ENCODE data around the gene DNAH12. TPM values are rescaled to one million over a fixed set of nuclear protein-coding genes. Genes with fewer than 3 reads are reported as not detected.

DNAH12 gene
- total and polyA plus RNA-seq, 2 experiments from 2014 or later: 0.11 to 0.54 TPM

DNA sequence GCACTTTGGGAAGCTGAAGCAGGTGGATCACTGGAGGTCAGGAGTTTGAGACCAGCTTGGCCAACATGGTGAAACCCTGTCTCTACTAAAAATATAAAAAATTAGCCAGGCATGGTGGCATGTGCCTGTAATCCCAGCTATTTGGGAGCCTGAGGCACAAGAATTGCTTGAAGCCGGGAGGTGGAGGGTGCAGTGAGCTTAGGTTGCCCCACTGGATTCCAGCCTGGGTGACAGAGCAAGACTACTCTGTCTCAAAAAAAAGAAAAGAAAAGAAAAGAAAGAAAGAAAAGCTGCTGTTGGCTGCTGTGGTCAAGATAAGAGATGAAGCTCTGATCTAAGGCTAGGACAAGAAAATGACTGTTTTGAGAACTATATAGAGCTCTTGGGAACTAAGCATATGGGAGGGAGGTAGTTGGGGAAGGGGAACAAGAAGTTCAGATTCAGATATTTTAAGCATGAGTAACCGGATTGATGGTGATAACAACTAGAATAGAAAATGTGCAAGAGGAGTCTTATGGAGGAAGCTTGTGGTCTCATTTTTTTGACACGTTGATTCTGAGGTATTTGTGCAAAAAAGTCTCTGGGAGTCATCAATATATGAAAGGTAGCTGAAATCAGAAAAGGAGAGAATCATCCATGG is 25.7 kb downstream of the DNAH12 start:
- 31 to 34% methylated on average over 3 of the region's 3 CpGs for WGBS, 2 experiments (ENCODE audit: low coverage in 1 of 2, low lambda C conversion rate in 2 of 2, missing lambda C conversion rate in 2 of 2)
- in situ Hi-C loops (cut with MboI): no loop called here
- DNase-seq: peak; percentile 12
- Histone ChIP-seq H3F3A (ENCODE audit: insufficient read depth) (no peaks in the 10 kb centered on the region), H3K4me2 (ENCODE audit: unreplicated experiment) (peak overlapping the region; percentile 25), H3K4me1 (ENCODE audit: insufficient read depth) (peaks cover 12% of the 10 kb centered on the region), H3K27ac (no peak overlapping the region), H3K36me3 (ENCODE audit: low read depth) (no peaks in the 10 kb centered on the region), H3K9me3 (ENCODE audit: low read depth) (no peaks in the 10 kb centered on the region), H3K9me2 (ENCODE audit: insufficient read depth) (no peaks in the 10 kb centered on the region), H3K4me3 (no peak overlapping the region), H2AFZ (no peak overlapping the region), H3K27me3 (replicated peaks; ENCODE audit: insufficient read depth) (no peaks in the 10 kb centered on the region), H4K20me1 (ENCODE audit: insufficient read depth) (no peaks in the 10 kb centered on the region), H3K79me2 (ENCODE audit: insufficient read depth) (no peaks in the 10 kb centered on the region), H3K9ac (no peak overlapping the region)
- TF ChIP-seq EZH2 (IDR thresholded peaks at IDR 0.05; ENCODE audit: insufficient read depth, poor library complexity, severe bottlenecking) (no peak), EZH2phosphoT487 (IDR thresholded peaks at IDR 0.05; ENCODE audit: insufficient read depth, low read depth) (no peak)

DNA sequence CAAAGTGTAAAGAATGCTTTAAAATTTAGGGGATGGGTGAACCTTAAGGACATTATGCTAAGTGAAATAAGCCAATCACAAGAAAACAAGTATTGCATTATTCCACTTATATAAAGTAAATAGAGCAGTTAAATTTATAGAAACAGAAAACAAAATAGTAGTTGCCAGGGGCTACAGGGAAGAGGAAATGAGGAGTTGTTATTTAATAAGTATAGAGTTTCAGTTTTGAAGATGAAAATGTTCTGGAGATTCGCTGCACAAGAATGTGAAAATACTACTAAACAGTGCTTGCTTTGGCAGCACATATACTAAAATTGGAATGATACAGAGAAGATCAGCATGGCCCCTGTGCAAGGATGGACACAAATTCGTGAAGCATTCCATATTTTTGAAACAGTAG is 32.0 kb downstream of the DNAH12 start:
- WGBS, 2 experiments (ENCODE audit: low coverage in 1 of 2, low lambda C conversion rate in 2 of 2, missing lambda C conversion rate in 2 of 2): 46 to 50% methylated on average over 2 of the region's 2 CpGs
- DNase-seq: peak; percentile 27
- H3K27ac ChIP-seq: no peak overlapping the region

DNA sequence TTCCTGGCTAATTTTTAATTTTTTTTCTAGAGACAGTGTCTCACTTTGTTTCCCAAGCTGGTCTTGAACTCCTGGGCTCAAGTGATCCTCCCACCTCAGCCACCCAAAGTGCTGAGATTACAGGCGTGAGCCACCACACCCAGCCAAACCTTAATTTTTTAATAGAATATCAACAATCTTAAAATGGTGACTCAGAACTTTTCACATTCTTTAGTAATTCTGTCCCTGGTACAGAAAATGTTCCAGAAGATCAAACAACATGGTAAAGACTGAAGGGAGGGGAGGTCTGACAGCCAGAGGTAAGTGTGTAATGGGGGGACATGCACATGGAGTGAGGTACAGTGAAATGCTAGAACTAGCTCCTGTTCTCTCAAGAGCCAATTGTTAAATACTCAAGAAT is 38.2 kb downstream of the DNAH12 start:
- Histone ChIP-seq H3K9ac (no peak overlapping the region), H3K4me1 (ENCODE audit: insufficient read depth) (no peaks in the 10 kb centered on the region), H4K20me1 (ENCODE audit: insufficient read depth) (no peaks in the 10 kb centered on the region), H2AFZ (no peak overlapping the region), H3K9me2 (ENCODE audit: insufficient read depth) (no peaks in the 10 kb centered on the region), H3K9me3 (ENCODE audit: low read depth) (no peaks in the 10 kb centered on the region), H3K27me3 (replicated peaks; ENCODE audit: insufficient read depth) (no peaks in the 10 kb centered on the region), H3K27ac (no peak overlapping the region), H3K79me2 (ENCODE audit: insufficient read depth) (no peaks in the 10 kb centered on the region), H3K4me2 (ENCODE audit: unreplicated experiment) (no peak overlapping the region), H3K4me3 (no peak overlapping the region), H3F3A (ENCODE audit: insufficient read depth) (no peaks in the 10 kb centered on the region), H3K36me3 (ENCODE audit: low read depth) (no peaks in the 10 kb centered on the region)
- 84 to 95% methylated on average over 1 of the region's 1 CpG for WGBS, 2 experiments (ENCODE audit: low coverage in 1 of 2, low lambda C conversion rate in 2 of 2, missing lambda C conversion rate in 2 of 2)
- TF ChIP-seq EZH2 (IDR thresholded peaks at IDR 0.05; ENCODE audit: insufficient read depth, poor library complexity, severe bottlenecking) (no peak), EZH2phosphoT487 (IDR thresholded peaks at IDR 0.05; ENCODE audit: insufficient read depth, low read depth) (no peak)
- in situ Hi-C loops (cut with MboI): no loop called here
- DNase-seq: no peak

More for the DNA sequence above, 32.0 kb downstream of the DNAH12 start:
- in situ Hi-C loops (cut with MboI): no loop called here
- no peak overlapping the region for H3K9ac ChIP-seq
- no peak overlapping the region for H3K4me3 ChIP-seq
- no peaks in the 10 kb centered on the region for H3K79me2 ChIP-seq (ENCODE audit: insufficient read depth)
- no peaks in the 10 kb centered on the region for H4K20me1 ChIP-seq (ENCODE audit: insufficient read depth)
- H3K9me2 ChIP-seq (ENCODE audit: insufficient read depth): no peaks in the 10 kb centered on the region
- no peak overlapping the region for H3K4me2 ChIP-seq (ENCODE audit: unreplicated experiment)
- no peak overlapping the region for H2AFZ ChIP-seq
- H3K36me3 ChIP-seq (ENCODE audit: low read depth): no peaks in the 10 kb centered on the region
- H3K9me3 ChIP-seq (ENCODE audit: low read depth): no peaks in the 10 kb centered on the region
- H3K4me1 ChIP-seq (ENCODE audit: insufficient read depth): no peaks in the 10 kb centered on the region; the same call in 1 of the 2 replicates
- no peaks in the 10 kb centered on the region for H3F3A ChIP-seq (ENCODE audit: insufficient read depth)
- H3K27me3 ChIP-seq (replicated peaks; ENCODE audit: insufficient read depth): no peaks in the 10 kb centered on the region
- no peak for TF ChIP-seq EZH2phosphoT487 (IDR thresholded peaks at IDR 0.05; ENCODE audit: insufficient read depth, low read depth)
- TF ChIP-seq EZH2 (IDR thresholded peaks at IDR 0.05; ENCODE audit: insufficient read depth, poor library complexity, severe bottlenecking): no peak

DNA sequence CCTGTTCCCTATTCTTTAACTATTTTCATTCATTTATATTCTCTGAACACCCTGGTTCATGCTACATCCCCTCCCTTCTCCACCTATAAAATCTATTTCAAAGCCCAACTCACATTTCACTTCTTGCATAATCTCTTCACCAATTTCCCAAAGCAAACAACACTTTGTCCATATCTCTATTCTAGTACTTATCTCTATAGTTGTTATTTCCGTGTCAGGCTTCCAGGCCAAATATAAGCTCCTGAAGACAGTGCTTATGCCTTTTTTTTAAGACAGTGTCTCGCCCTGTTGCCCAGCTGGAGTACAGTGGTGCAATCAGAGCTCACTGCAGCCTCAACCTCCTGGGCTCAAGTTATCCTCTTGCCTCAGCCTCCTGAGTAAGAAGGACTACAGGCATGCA is 43.6 kb downstream of the DNAH12 start:
- H3K79me2 ChIP-seq (ENCODE audit: insufficient read depth): no peaks in the 10 kb centered on the region
- no peak overlapping the region for H3K9ac ChIP-seq
- H3K4me1 ChIP-seq (ENCODE audit: insufficient read depth): no peaks in the 10 kb centered on the region
- H4K20me1 ChIP-seq (ENCODE audit: insufficient read depth): no peaks in the 10 kb centered on the region
- no peak overlapping the region for H2AFZ ChIP-seq
- H3K9me3 ChIP-seq (ENCODE audit: low read depth): no peaks in the 10 kb centered on the region
- no peaks in the 10 kb centered on the region for H3K9me2 ChIP-seq (ENCODE audit: insufficient read depth)
- H3K4me3 ChIP-seq: no peak overlapping the region
- in situ Hi-C loops (cut with MboI): no loop called here
- no peak for DNase-seq
- H3K36me3 ChIP-seq (ENCODE audit: low read depth): no peaks in the 10 kb centered on the region
- H3F3A ChIP-seq (ENCODE audit: insufficient read depth): no peaks in the 10 kb centered on the region
- H3K4me2 ChIP-seq (ENCODE audit: unreplicated experiment): no peak overlapping the region
- H3K27me3 ChIP-seq (replicated peaks; ENCODE audit: insufficient read depth): no peaks in the 10 kb centered on the region
- 55 to 58% methylated on average over 2 of the region's 2 CpGs for WGBS, 2 experiments (ENCODE audit: low coverage in 1 of 2, low lambda C conversion rate in 2 of 2, missing lambda C conversion rate in 2 of 2)
- TF ChIP-seq EZH2 (IDR thresholded peaks at IDR 0.05; ENCODE audit: insufficient read depth, poor library complexity, severe bottlenecking): no peak
- TF ChIP-seq EZH2phosphoT487 (IDR thresholded peaks at IDR 0.05; ENCODE audit: insufficient read depth, low read depth): no peak
- H3K27ac ChIP-seq: no peak overlapping the region

DNA sequence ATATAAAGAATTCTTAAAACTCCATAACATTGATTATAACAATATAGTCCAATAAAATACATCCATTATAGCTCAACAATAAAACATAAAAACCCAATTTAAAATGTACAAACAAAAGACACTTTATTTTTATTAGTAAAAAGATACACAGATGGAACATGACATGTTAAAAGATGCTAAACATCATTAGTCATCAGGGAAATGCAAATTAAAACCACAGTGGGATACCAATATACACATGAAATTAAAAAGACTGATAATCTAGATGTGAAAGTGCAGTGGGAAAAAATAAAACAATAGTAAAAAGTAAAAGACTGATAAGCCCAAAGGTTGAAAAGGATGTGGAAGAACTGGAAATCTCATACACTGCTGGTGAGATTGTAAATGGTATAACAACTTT is 46.2 kb downstream of the DNAH12 start:
- no peak overlapping the region for H2AFZ ChIP-seq
- no peak for TF ChIP-seq EZH2phosphoT487 (IDR thresholded peaks at IDR 0.05; ENCODE audit: insufficient read depth, low read depth)
- TF ChIP-seq EZH2 (IDR thresholded peaks at IDR 0.05; ENCODE audit: insufficient read depth, poor library complexity, severe bottlenecking): no peak
- H3K27me3 ChIP-seq (replicated peaks; ENCODE audit: insufficient read depth): no peaks in the 10 kb centered on the region
- no peaks in the 10 kb centered on the region for H3K9me3 ChIP-seq (ENCODE audit: low read depth)
- H3K4me2 ChIP-seq (ENCODE audit: unreplicated experiment): no peak overlapping the region
- no peaks in the 10 kb centered on the region for H3K4me1 ChIP-seq (ENCODE audit: insufficient read depth)
- H3F3A ChIP-seq (ENCODE audit: insufficient read depth): no peaks in the 10 kb centered on the region
- H4K20me1 ChIP-seq (ENCODE audit: insufficient read depth): no peaks in the 10 kb centered on the region
- H3K9ac ChIP-seq: no peak overlapping the region
- no peak for DNase-seq
- H3K9me2 ChIP-seq (ENCODE audit: insufficient read depth): no peaks in the 10 kb centered on the region
- no peaks in the 10 kb centered on the region for H3K79me2 ChIP-seq (ENCODE audit: insufficient read depth)
- in situ Hi-C loops (cut with MboI): no loop called here
- H3K27ac ChIP-seq: no peak overlapping the region
- H3K4me3 ChIP-seq: no peak overlapping the region
- H3K36me3 ChIP-seq (ENCODE audit: low read depth): no peaks in the 10 kb centered on the region
